WTC11 (cell line): ENCODE measurements around the gene TRPM8. TPM values are rescaled to one million over a fixed set of nuclear protein-coding genes. Genes with fewer than 3 reads are reported as not detected.

ENCODE experiments used
- ATAC-seq: fragments of 200-7000 bp; cut with Tn5 transposase; 2 replicates; pipeline ENCODE4 v1.10.0; 2021; ENCODE audit warnings: mild to moderate bottlenecking, moderate library complexity
- CTCF ChIA-PET: fragments of 300-600 bp; sonication (Branson Sonifier 250); formaldehyde crosslinking; loops from one replicate; lab custom pipeline; 2021; ENCODE audit warnings: antibody characterized with exemption; lab: Charles Lee
- POLR2A ChIA-PET: fragments of 350-600 bp; sonication (Branson Sonifier 250); formaldehyde crosslinking; loops from one replicate; lab custom pipeline; 2021; ENCODE audit warnings: antibody characterized with exemption; lab: Charles Lee
- DNase-seq: peaks from one replicate; pipeline ENCODE4 v3.0.0; 2021; ENCODE audit warnings: low spot score
- H3K27ac Mint-ChIP-seq: 2 replicates; pipeline ENCODE4 v1.8.0; 2021; ENCODE audit warnings: mixed read lengths
- H3K27me3 Mint-ChIP-seq: 2 replicates; pipeline ENCODE4 v1.8.0; 2021; ENCODE audit warnings: low read depth, mild to moderate bottlenecking, moderate library complexity, mixed read lengths
- H3K36me3 Mint-ChIP-seq: 2 replicates; pipeline ENCODE4 v1.8.0; 2021; ENCODE audit warnings: mixed read lengths
- H3K4me1 Mint-ChIP-seq: 2 replicates; pipeline ENCODE4 v1.8.0; 2022; ENCODE audit warnings: mixed read lengths
- H3K4me3 Mint-ChIP-seq: 2 replicates; pipeline ENCODE4 v1.8.0; 2021; ENCODE audit warnings: mild to moderate bottlenecking, moderate library complexity, mixed read lengths
- H3K9me3 Mint-ChIP-seq: 2 replicates; pipeline ENCODE4 v1.8.0; 2021; ENCODE audit warnings: mixed read lengths
- ARID4B ChIP-seq: sonication (generic); formaldehyde crosslinking; IDR thresholded peaks from 2 replicates; pipeline ENCODE4 v1.8.0; 2023; ENCODE audit warnings: missing genetic modification reagents, mild to moderate bottlenecking, borderline replicate concordance
- ATF1 ChIP-seq: sonication (generic); formaldehyde crosslinking; IDR thresholded peaks from 2 replicates; pipeline ENCODE4 v1.8.1; 2023; ENCODE audit warnings: mild to moderate bottlenecking, moderate library complexity, missing genetic modification reagents
- CREM ChIP-seq: sonication (generic); formaldehyde crosslinking; IDR thresholded peaks from 2 replicates; pipeline ENCODE4 v1.8.1; 2022; ENCODE audit warnings: mild to moderate bottlenecking, missing genetic modification reagents, moderate library complexity
- E2F1 ChIP-seq: sonication (generic); formaldehyde crosslinking; IDR thresholded peaks from 2 replicates; pipeline ENCODE4 v1.8.0; 2022; ENCODE audit warnings: mild to moderate bottlenecking, missing genetic modification reagents
- FOXP1 ChIP-seq: sonication (generic); formaldehyde crosslinking; IDR thresholded peaks from 2 replicates; pipeline ENCODE4 v1.8.0; 2022; ENCODE audit warnings: missing genetic modification reagents, mild to moderate bottlenecking, moderate library complexity, borderline replicate concordance
- IRF1 ChIP-seq: sonication (generic); formaldehyde crosslinking; IDR thresholded peaks from 2 replicates; pipeline ENCODE4 v1.8.0; 2023; ENCODE audit warnings: missing genetic modification reagents
- JUN ChIP-seq: sonication (generic); formaldehyde crosslinking; IDR thresholded peaks from 2 replicates; pipeline ENCODE4 v1.8.0; 2023; ENCODE audit warnings: mild to moderate bottlenecking, missing genetic modification reagents
- NFYB ChIP-seq: sonication (generic); formaldehyde crosslinking; conservative IDR thresholded peaks from 2 replicates; pipeline ENCODE4 v1.8.0; 2022; ENCODE audit warnings: low read depth, missing genetic modification reagents
- NR3C1 ChIP-seq: sonication (generic); formaldehyde crosslinking; conservative IDR thresholded peaks from 2 replicates; pipeline ENCODE4 v1.8.1; 2023; ENCODE audit warnings: low read depth, mild to moderate bottlenecking, missing genetic modification reagents
- PREB ChIP-seq: sonication (generic); formaldehyde crosslinking; IDR thresholded peaks from 2 replicates; pipeline ENCODE4 v1.8.1; 2022; ENCODE audit warnings: mild to moderate bottlenecking, missing genetic modification reagents, moderate library complexity, borderline replicate concordance
- PRRX2 ChIP-seq: fragments of 250-450 bp; sonication (Bioruptor Pico); IDR thresholded peaks from 2 replicates; pipeline ENCODE4 v1.8.0; 2021; ENCODE audit warnings: mild to moderate bottlenecking
- SMAD3 ChIP-seq: sonication (generic); formaldehyde crosslinking; IDR thresholded peaks from 2 replicates; pipeline ENCODE4 v1.8.0; 2022; ENCODE audit warnings: missing genetic modification reagents, mild to moderate bottlenecking, borderline replicate concordance
- SMAD4 ChIP-seq: sonication (generic); formaldehyde crosslinking; IDR thresholded peaks from 2 replicates; pipeline ENCODE4 v1.8.0; 2022; ENCODE audit warnings: mild to moderate bottlenecking, missing genetic modification reagents
- SOX15 ChIP-seq: fragments of 250-450 bp; sonication (Bioruptor Pico); IDR thresholded peaks from 2 replicates; pipeline ENCODE4 v1.9.0; 2021; ENCODE audit warnings: mild to moderate bottlenecking
- USF2 ChIP-seq: sonication (generic); formaldehyde crosslinking; IDR thresholded peaks from 2 replicates; pipeline ENCODE4 v1.8.1; 2023; ENCODE audit warnings: mild to moderate bottlenecking, missing genetic modification reagents, moderate library complexity
- ZNF121 ChIP-seq: sonication (generic); formaldehyde crosslinking; IDR thresholded peaks from 2 replicates; pipeline ENCODE4 v1.8.0; 2023; ENCODE audit warnings: missing genetic modification reagents
- ZNF263 ChIP-seq: sonication (generic); formaldehyde crosslinking; IDR thresholded peaks from 2 replicates; pipeline ENCODE4 v1.8.1; 2022; ENCODE audit warnings: low read depth, mild to moderate bottlenecking, moderate library complexity, missing genetic modification reagents
- ZNF281 ChIP-seq: sonication (generic); formaldehyde crosslinking; IDR thresholded peaks from 2 replicates; pipeline ENCODE4 v1.8.0; 2023; ENCODE audit warnings: mild to moderate bottlenecking, missing genetic modification reagents
- ZNF416 ChIP-seq: fragments of 250-450 bp; sonication (Bioruptor Pico); IDR thresholded peaks from 2 replicates; pipeline ENCODE4 v1.9.0; 2021; ENCODE audit warnings: mild to moderate bottlenecking, inconsistent platforms
- total RNA-seq: library from RNA; stranded (reverse); gene quantifications from 3 replicates; pipeline ENCODE4 v1.2.3, GENCODE V29; 2021

The TRPM8 gene
- total RNA-seq, 1 experiment from 2014 or later, result 0.26 TPM

- H3K27me3 Mint-ChIP-seq, result peaks cover 9% of the 10 kb centered on the region
- CTCF ChIA-PET, result interaction anchor here (1.9 kb wide), 1 partner anchor 570 kb away, joined by 4 read pairs; no protein-coding TSS in a partner anchor
- no peak for TF ChIP-seq PREB (CRISPR knock-in tag)
- TF ChIP-seq NFYB (CRISPR knock-in tag), result no peak
- peaks cover 12% of the 10 kb centered on the region for H3K4me1 Mint-ChIP-seq
- H3K36me3 Mint-ChIP-seq, result peaks cover 11% of the 10 kb centered on the region
- H3K9me3 Mint-ChIP-seq, result peaks cover 7% of the 10 kb centered on the region
- H3K27ac Mint-ChIP-seq, result no peak overlapping the region
- no peak overlapping the region for H3K4me3 Mint-ChIP-seq
- ATAC-seq, result no peak
- POLR2A ChIA-PET, result no interaction called here
- DNase-seq, result no peak
Measured at GRCh38 chr2:233976087-233976486, 58.9 kb downstream of the TRPM8 start.

GRCh38 chr2:233976690-233977294 is 59.6 kb downstream of the TRPM8 start:
- Mint-ChIP-seq H3K9me3 (no peaks in the 10 kb centered on the region; the same call in 1 of the 2 replicates), H3K36me3 (peaks cover 6% of the 10 kb centered on the region; the same call in 1 of the 2 replicates), H3K4me1 (peaks cover 12% of the 10 kb centered on the region), H3K4me3 (no peak overlapping the region), H3K27ac (peak overlapping the region; percentile 11; the same call in 1 of the 2 replicates), H3K27me3 (peaks cover 14% of the 10 kb centered on the region)
- peak; percentile 73 for ATAC-seq
- TF ChIP-seq E2F1, result no peak
- no peak for TF ChIP-seq ZNF416 (CRISPR knock-in tag)
- TF ChIP-seq CREM (CRISPR knock-in tag), result no peak
- TF ChIP-seq ZNF121 (CRISPR knock-in tag), result no peak
- TF ChIP-seq IRF1, result no peak
- TF ChIP-seq NR3C1 (CRISPR knock-in tag), result no peak
- TF ChIP-seq NFYB (CRISPR knock-in tag), result no peak
- TF ChIP-seq SMAD3, result no peak
- TF ChIP-seq USF2 (CRISPR knock-in tag), result no peak
- no peak for TF ChIP-seq FOXP1 (CRISPR knock-in tag)
- no peak for TF ChIP-seq PRRX2 (CRISPR knock-in tag)
- no peak for TF ChIP-seq ATF1 (CRISPR knock-in tag)
- no peak for DNase-seq
- ChIA-PET CTCF (interaction anchor here (1.0 kb wide), 1 partner anchor 312 kb away, joined by 3 read pairs; no protein-coding TSS in a partner anchor), POLR2A (no interaction called here)

GRCh38 chr2:233977296-233977837 is 60.2 kb downstream of the TRPM8 start:
- ChIA-PET CTCF (interaction anchor here (1.0 kb wide), 1 partner anchor 312 kb away, joined by 3 read pairs; no protein-coding TSS in a partner anchor), POLR2A (no interaction called here)
- H3K27me3 Mint-ChIP-seq, result peaks cover 14% of the 10 kb centered on the region
- no peak overlapping the region for H3K4me3 Mint-ChIP-seq
- no peak overlapping the region for H3K27ac Mint-ChIP-seq
- no peaks in the 10 kb centered on the region for H3K9me3 Mint-ChIP-seq
- peaks cover 3% of the 10 kb centered on the region; the same call in 1 of the 2 replicates for H3K36me3 Mint-ChIP-seq
- no peak for TF ChIP-seq SOX15 (CRISPR knock-in tag)
- TF ChIP-seq JUN (CRISPR knock-in tag), result no peak
- TF ChIP-seq NFYB (CRISPR knock-in tag), result no peak
- TF ChIP-seq ZNF281 (CRISPR knock-in tag), result no peak
- TF ChIP-seq SMAD4 (CRISPR knock-in tag), result no peak
- no peak for TF ChIP-seq ZNF263 (CRISPR knock-in tag)
- TF ChIP-seq ARID4B (CRISPR knock-in tag), result no peak
- H3K4me1 Mint-ChIP-seq, result peaks cover 12% of the 10 kb centered on the region
- DNase-seq (no peak), ATAC-seq (no peak; the same call in 1 of the 2 replicates)
